Head of caudate nucleus (tissue), 42 donors: ENCODE results near the gene WNT2B.

Source experiments
- DNase-seq, 42 donors: peaks; one replicate each; pipeline versions ENCODE4 v3.0.0 to v3.0.0-alpha.2; 2020 to 2021; ENCODE audit warnings: mixed read lengths in 7 of 42
- intact Hi-C: fragments of 100-400 bp; cut with DNase I; formaldehyde crosslinking; loops from one replicate; pipeline ENCODE4 v1.15.0; 2022

The WNT2B gene

GRCh38 chr1:112544751-112545150, 36.0 kb downstream of the WNT2B start:
- intact Hi-C loops = no loop called here
- DNase-seq = no peak

- intact Hi-C loops = no loop called here
- no peak for DNase-seq
Measured at GRCh38 chr1:112546076-112546475, 37.3 kb downstream of the WNT2B start.

GRCh38 chr1:112548547-112548946, 39.8 kb downstream of the WNT2B start:
- intact Hi-C loops = no loop called here
- no peak for DNase-seq

- intact Hi-C loops = no loop called here
Measured at GRCh38 chr1:112549590-112549989, 40.8 kb downstream of the WNT2B start.

GRCh38 chr1:112554411-112554810, 45.6 kb downstream of the WNT2B start:
- intact Hi-C loops = no loop called here
- DNase-seq = no peak

More at GRCh38 chr1:112549590-112549989, 40.8 kb downstream of the WNT2B start:
- DNase-seq = no peak

- intact Hi-C loops = no loop called here
- no peak for DNase-seq
Measured at GRCh38 chr1:112557385-112557784, 48.6 kb downstream of the WNT2B start.

GRCh38 chr1:112558634-112559033, 49.9 kb downstream of the WNT2B start:
- no peak for DNase-seq
- intact Hi-C loops = no loop called here

GRCh38 chr1:112563341-112563740, 54.6 kb downstream of the WNT2B start:
- intact Hi-C loops = no loop called here
- DNase-seq = no peak

- no peak for DNase-seq
- intact Hi-C loops = no loop called here
Measured at GRCh38 chr1:112564081-112564480, 55.3 kb downstream of the WNT2B start.

GRCh38 chr1:112565800-112566199, 57.0 kb downstream of the WNT2B start:
- intact Hi-C loops = no loop called here
- peak in 2 of 42 donors; percentile 11 to 23 for DNase-seq

- DNase-seq = no peak
- intact Hi-C loops = no loop called here
Measured at GRCh38 chr1:112575154-112575804, 66.5 kb downstream of the WNT2B start.

- intact Hi-C loops = no loop called here
- no peak for DNase-seq
Measured at GRCh38 chr1:112576240-112576639, 67.5 kb downstream of the WNT2B start.
